PC-3 (cell line): ENCODE results near the gene GBA2. TPM values are rescaled to one million over a fixed set of nuclear protein-coding genes. Genes with fewer than 3 reads are reported as not detected.

Source experiments
- ATAC-seq: fragments of 200-7000 bp; cut with Tn5 transposase; 2 replicates; pipeline ENCODE4 v1.9.1; 2020; ENCODE audit warnings: mild to moderate bottlenecking, moderate library complexity
- BruUV-seq: library from RNA; stranded (reverse); fragments of 400-500 nt; replicated peaks from 2 replicates; lab custom pipeline; 2021; lab: Mats Ljungman, UMichigan
- CTCF ChIA-PET: fragments of 300-600 bp; sonication (Branson Sonifier 250); formaldehyde crosslinking; loops from one replicate; lab custom pipeline; 2022; ENCODE audit warnings: antibody characterized with exemption; lab: Charles Lee
- POLR2A ChIA-PET: fragments of 300-600 bp; sonication (Branson Sonifier 250); formaldehyde crosslinking; loops from one replicate; lab custom pipeline; 2022; ENCODE audit warnings: antibody characterized with exemption; ENCODE audit not compliant: unreplicated experiment; lab: Charles Lee
- DNase-seq: peaks from one replicate; pipeline ENCODE4 v3.0.0-alpha.2; 2015
- H2AFZ ChIP-seq: fragments of 300-600 bp; sonication (generic); 2 replicates; pipeline ENCODE4 v1.6.0; 2016; ENCODE audit warnings: antibody characterized with exemption, low read length
- H3F3A ChIP-seq: fragments of 300-600 bp; sonication (generic); one replicate; pipeline ENCODE4 v1.6.0; 2017; ENCODE audit warnings: antibody characterized with exemption, low read length, control low read depth, mild to moderate bottlenecking; ENCODE audit not compliant: unreplicated experiment
- H3K27ac ChIP-seq: fragments of 300-600 bp; sonication (generic); 2 replicates; pipeline ENCODE4 v1.5.1; 2016; ENCODE audit warnings: mild to moderate bottlenecking, low read length
- H3K27me3 ChIP-seq: fragments of 300-600 bp; sonication (generic); 2 replicates; pipeline ENCODE4 v1.6.1; 2016; ENCODE audit warnings: low read length, mixed read lengths
- H3K36me3 ChIP-seq: fragments of 300-600 bp; sonication (generic); 2 replicates; pipeline ENCODE4 v1.6.1; 2016; ENCODE audit warnings: low read depth, mixed run types, low read length, mixed read lengths
- H3K4me1 ChIP-seq: fragments of 300-600 bp; sonication (generic); 2 replicates; pipeline ENCODE4 v1.5.1; 2016; ENCODE audit warnings: low read length; ENCODE audit not compliant: insufficient read depth
- H3K4me2 ChIP-seq: fragments of 300-600 bp; sonication (generic); 2 replicates; pipeline ENCODE4 v1.6.0; 2016; ENCODE audit warnings: low read length
- H3K4me3 ChIP-seq: fragments of 300-600 bp; sonication (generic); 2 replicates; pipeline ENCODE4 v1.5.1; 2016; ENCODE audit warnings: mild to moderate bottlenecking, low read length, mixed read lengths
- H3K79me2 ChIP-seq: fragments of 300-600 bp; sonication (generic); 2 replicates; pipeline ENCODE4 v1.6.1; 2017; ENCODE audit warnings: low read length, mixed read lengths
- H3K9ac ChIP-seq: fragments of 300-600 bp; sonication (generic); 2 replicates; pipeline ENCODE4 v1.6.0; 2016; ENCODE audit warnings: mild to moderate bottlenecking, low read length
- H3K9me2 ChIP-seq: fragments of 300-600 bp; sonication (generic); replicated peaks from 2 replicates; pipeline ENCODE4 v1.6.1; 2016; ENCODE audit warnings: mixed run types, low read length, mixed read lengths
- H3K9me3 ChIP-seq: fragments of 300-600 bp; sonication (generic); 2 replicates; pipeline ENCODE4 v1.6.1; 2016; ENCODE audit warnings: low read length, mixed read lengths
- H4K20me1 ChIP-seq: fragments of 300-600 bp; sonication (generic); 2 replicates; pipeline ENCODE4 v1.6.1; 2016; ENCODE audit warnings: low read length, mixed read lengths
- CTCF ChIP-seq: fragments of 300-600 bp; sonication (generic); conservative IDR thresholded peaks from 2 replicates; pipeline ENCODE4 v1.5.1; 2017; ENCODE audit warnings: antibody characterized with exemption, low read depth, mild to moderate bottlenecking, low read length
- EZH2 ChIP-seq: fragments of 300-600 bp; sonication (generic); IDR thresholded peaks from one replicate; pipeline ENCODE4 v1.6.1; 2017; ENCODE audit warnings: antibody characterized with exemption, mild to moderate bottlenecking, low read length; ENCODE audit not compliant: unreplicated experiment
- EZH2phosphoT487 ChIP-seq: fragments of 300-600 bp; sonication (generic); IDR thresholded peaks from 2 replicates; pipeline ENCODE4 v1.6.1; 2018; ENCODE audit warnings: mild to moderate bottlenecking, antibody characterized with exemption, low read length, borderline replicate concordance
- intact Hi-C: fragments of 100-400 bp; cut with micrococcal nuclease; formaldehyde crosslinking; loops from 2 replicates; pipeline ENCODE4 v1.9.0; 2023
- total RNA-seq: library from RNA; depleted of rRNA; stranded (reverse); fragments of >200 nt; gene quantifications from 2 replicates; pipeline ENCODE4 v1.2.3, GENCODE V29; 2014

The GBA2 gene
- total RNA-seq, 1 experiment from 2014 or later = 81.7 TPM

- Histone ChIP-seq H3F3A (no peaks in the 10 kb centered on the region), H3K9me2 (no peaks in the 10 kb centered on the region), H3K4me1 (peaks cover 32% of the 10 kb centered on the region), H3K4me3 (peak overlapping the region; percentile 52; the same call in 1 of the 2 replicates), H3K9ac (peak overlapping the region; percentile 47), H3K27ac (peak overlapping the region; percentile 87), H3K9me3 (no peaks in the 10 kb centered on the region), H3K27me3 (no peaks in the 10 kb centered on the region), H3K36me3 (no peaks in the 10 kb centered on the region), H3K4me2 (peak overlapping the region; percentile 88), H4K20me1 (no peaks in the 10 kb centered on the region), H2AFZ (no peak overlapping the region), H3K79me2 (no peaks in the 10 kb centered on the region)
- intact Hi-C loops = no loop called here
- no peak for TF ChIP-seq EZH2
- TF ChIP-seq CTCF = no peak
- TF ChIP-seq EZH2phosphoT487 = no peak
- DNase-seq (peak; percentile 86), ATAC-seq (peak; percentile 85)
- BruUV-seq = TSS peak; percentile 48
- CTCF ChIA-PET = no interaction called here
- POLR2A ChIA-PET = interaction anchor here (0.5 to 0.6 kb wide), 2 partner anchors 25 to 1071 kb away, joined by 3 to 4 read pairs; no protein-coding TSS in a partner anchor
Measured at GRCh38 chr9:35688558-35689541, 60.2 kb downstream of the GBA2 start.

DNA sequence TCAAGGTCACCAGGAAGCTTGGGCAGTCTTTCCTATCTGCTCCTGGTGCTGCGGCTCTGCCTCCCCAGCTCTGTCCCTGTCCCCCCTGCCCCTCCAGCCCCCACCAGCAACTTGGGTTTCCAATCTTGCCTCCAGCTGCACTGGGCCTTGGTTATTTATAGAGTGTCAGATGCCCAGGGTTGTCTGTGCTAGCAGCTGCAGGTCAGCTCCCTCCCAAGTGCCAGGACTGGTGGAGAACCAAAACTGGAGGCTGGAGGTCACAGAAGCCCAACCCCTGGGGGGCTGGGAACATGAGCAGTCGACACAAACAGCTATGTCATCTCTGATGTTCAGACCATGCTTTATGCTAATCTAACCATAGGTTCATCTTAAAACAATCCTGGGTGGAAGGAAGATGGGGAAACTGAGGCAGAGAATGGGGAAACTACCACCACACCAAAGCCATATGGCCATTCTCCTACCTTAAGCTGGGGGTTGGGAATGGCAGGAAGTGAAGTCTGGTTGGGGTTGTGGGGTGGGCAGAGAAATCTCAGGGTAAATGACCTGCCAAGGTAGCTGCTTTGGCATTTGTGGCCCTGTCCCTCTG lies 61.0 kb downstream of the GBA2 start:
- ChIA-PET POLR2A (no interaction called here), CTCF (no interaction called here)
- no peak for DNase-seq
- Histone ChIP-seq H3K79me2 (no peaks in the 10 kb centered on the region), H3K4me3 (peak overlapping the region; percentile 35; the same call in 1 of the 2 replicates), H3K36me3 (no peaks in the 10 kb centered on the region), H3K9me3 (no peaks in the 10 kb centered on the region), H2AFZ (no peak overlapping the region), H3K9me2 (no peaks in the 10 kb centered on the region), H3K9ac (no peak overlapping the region), H3K27ac (peak overlapping the region; percentile 87), H3K4me1 (peaks cover 32% of the 10 kb centered on the region), H3F3A (no peaks in the 10 kb centered on the region), H3K27me3 (no peaks in the 10 kb centered on the region), H3K4me2 (peak overlapping the region; percentile 88), H4K20me1 (no peaks in the 10 kb centered on the region)
- intact Hi-C loops = no loop called here
- no peak for ATAC-seq
- no TSS peak for BruUV-seq
- TF ChIP-seq EZH2phosphoT487 = no peak
- TF ChIP-seq CTCF = no peak
- no peak for TF ChIP-seq EZH2
